ENCODE data around the gene HAND2.

DNA sequence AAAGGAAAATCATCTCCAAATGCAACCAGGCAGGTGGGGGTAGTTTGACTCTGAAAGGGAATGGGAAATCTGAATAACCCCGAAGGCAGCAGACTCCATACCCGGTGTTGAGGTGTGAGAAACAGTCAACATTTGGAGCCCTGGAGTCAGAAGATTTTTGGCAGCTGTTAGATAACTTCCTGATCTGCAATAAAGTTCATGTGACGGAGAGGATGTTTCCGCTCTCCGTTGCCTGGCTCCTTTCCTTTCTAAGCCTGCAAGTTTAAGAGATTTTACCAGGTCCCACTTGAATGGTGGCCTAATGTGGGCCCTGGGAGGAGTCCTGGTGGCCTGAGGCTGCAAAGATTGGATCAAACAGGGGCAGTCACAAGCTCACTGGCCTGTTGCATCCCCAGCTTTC, 27.7 kb downstream of the HAND2 start:
- TF ChIP-seq, protein P1, sequence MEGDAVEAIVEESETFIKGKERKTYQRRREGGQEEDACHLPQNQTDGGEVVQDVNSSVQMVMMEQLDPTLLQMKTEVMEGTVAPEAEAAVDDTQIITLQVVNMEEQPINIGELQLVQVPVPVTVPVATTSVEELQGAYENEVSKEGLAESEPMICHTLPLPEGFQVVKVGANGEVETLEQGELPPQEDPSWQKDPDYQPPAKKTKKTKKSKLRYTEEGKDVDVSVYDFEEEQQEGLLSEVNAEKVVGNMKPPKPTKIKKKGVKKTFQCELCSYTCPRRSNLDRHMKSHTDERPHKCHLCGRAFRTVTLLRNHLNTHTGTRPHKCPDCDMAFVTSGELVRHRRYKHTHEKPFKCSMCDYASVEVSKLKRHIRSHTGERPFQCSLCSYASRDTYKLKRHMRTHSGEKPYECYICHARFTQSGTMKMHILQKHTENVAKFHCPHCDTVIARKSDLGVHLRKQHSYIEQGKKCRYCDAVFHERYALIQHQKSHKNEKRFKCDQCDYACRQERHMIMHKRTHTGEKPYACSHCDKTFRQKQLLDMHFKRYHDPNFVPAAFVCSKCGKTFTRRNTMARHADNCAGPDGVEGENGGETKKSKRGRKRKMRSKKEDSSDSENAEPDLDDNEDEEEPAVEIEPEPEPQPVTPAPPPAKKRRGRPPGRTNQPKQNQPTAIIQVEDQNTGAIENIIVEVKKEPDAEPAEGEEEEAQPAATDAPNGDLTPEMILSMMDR (IDR thresholded peaks at IDR 0.05): no peak
- TF ChIP-seq POLR2A (IDR thresholded peaks at IDR 0.05): no peak
